Osteocyte (in vitro differentiated cells): ENCODE results near the gene ANKRD60. TPM values are rescaled to one million over a fixed set of nuclear protein-coding genes. Genes with fewer than 3 reads are reported as not detected.

ENCODE experiments used
- DNase-seq: peaks from one replicate; pipeline ENCODE4 v3.0.0; 2021; ENCODE audit warnings: mixed read lengths; ENCODE audit not compliant: unreplicated experiment; ENCODE audit errors: extremely low spot score
- H3K27ac Mint-ChIP-seq: one replicate; pipeline ENCODE4 v1.8.0; 2021; ENCODE audit warnings: mild to moderate bottlenecking, mixed read lengths; ENCODE audit not compliant: unreplicated experiment
- H3K27me3 Mint-ChIP-seq: one replicate; pipeline ENCODE4 v1.8.0; 2021; ENCODE audit warnings: mixed read lengths; ENCODE audit not compliant: unreplicated experiment
- H3K36me3 Mint-ChIP-seq: one replicate; pipeline ENCODE4 v1.8.0; 2021; ENCODE audit warnings: mixed read lengths; ENCODE audit not compliant: unreplicated experiment
- H3K4me1 Mint-ChIP-seq: one replicate; pipeline ENCODE4 v1.8.0; 2021; ENCODE audit warnings: mixed read lengths; ENCODE audit not compliant: unreplicated experiment
- H3K4me3 Mint-ChIP-seq: one replicate; pipeline ENCODE4 v1.8.0; 2021; ENCODE audit warnings: mild to moderate bottlenecking, moderate library complexity, mixed read lengths; ENCODE audit not compliant: unreplicated experiment
- H3K9me3 Mint-ChIP-seq: one replicate; pipeline ENCODE4 v1.8.0; 2021; ENCODE audit warnings: mixed read lengths; ENCODE audit not compliant: unreplicated experiment
- CTCF ChIP-seq: fragments of 200-600 bp; sonication (generic); IDR thresholded peaks from 2 replicates; pipeline ENCODE4 v1.5.0; 2021; ENCODE audit warnings: antibody characterized with exemption, mild to moderate bottlenecking, moderate library complexity
- total RNA-seq: library from RNA; stranded (reverse); gene quantifications from 2 replicates; pipeline ENCODE4 v1.2.1, GENCODE V29; 2021

The ANKRD60 gene
- total RNA-seq, 1 donor from 2014 or later: not detected

GRCh38 chr20:58198384-58198783, 30.1 kb downstream of the ANKRD60 start:
- H3K36me3 Mint-ChIP-seq: no peaks in the 10 kb centered on the region
- H3K9me3 Mint-ChIP-seq: no peaks in the 10 kb centered on the region
- H3K27ac Mint-ChIP-seq: no peak overlapping the region
- no peak for TF ChIP-seq CTCF
- H3K4me1 Mint-ChIP-seq: no peaks in the 10 kb centered on the region
- H3K27me3 Mint-ChIP-seq: peaks cover 8% of the 10 kb centered on the region
- no peak for DNase-seq
- H3K4me3 Mint-ChIP-seq: no peak overlapping the region

GRCh38 chr20:58197185-58197469, 31.3 kb downstream of the ANKRD60 start:
- H3K36me3 Mint-ChIP-seq: no peaks in the 10 kb centered on the region
- no peak overlapping the region for H3K4me3 Mint-ChIP-seq
- H3K27me3 Mint-ChIP-seq: peaks cover 15% of the 10 kb centered on the region
- no peaks in the 10 kb centered on the region for H3K9me3 Mint-ChIP-seq
- no peak for TF ChIP-seq CTCF
- no peaks in the 10 kb centered on the region for H3K4me1 Mint-ChIP-seq
- no peak overlapping the region for H3K27ac Mint-ChIP-seq
- DNase-seq: no peak

- H3K4me3 Mint-ChIP-seq: no peak overlapping the region
- TF ChIP-seq CTCF: no peak
Observed at GRCh38 chr20:58196402-58197184, 31.9 kb downstream of the ANKRD60 start.

GRCh38 chr20:58195047-58195446, 33.4 kb downstream of the ANKRD60 start:
- no peaks in the 10 kb centered on the region for H3K4me1 Mint-ChIP-seq
- peaks cover 23% of the 10 kb centered on the region for H3K27me3 Mint-ChIP-seq
- H3K4me3 Mint-ChIP-seq: no peak overlapping the region
- TF ChIP-seq CTCF: no peak
- no peaks in the 10 kb centered on the region for H3K9me3 Mint-ChIP-seq
- no peaks in the 10 kb centered on the region for H3K36me3 Mint-ChIP-seq
- no peak for DNase-seq
- no peak overlapping the region for H3K27ac Mint-ChIP-seq

More at GRCh38 chr20:58196402-58197184, 31.9 kb downstream of the ANKRD60 start:
- Mint-ChIP-seq H3K4me1 (no peaks in the 10 kb centered on the region), H3K27me3 (peaks cover 12% of the 10 kb centered on the region), H3K9me3 (no peaks in the 10 kb centered on the region), H3K36me3 (no peaks in the 10 kb centered on the region), H3K27ac (no peak overlapping the region)
- no peak for DNase-seq

- Mint-ChIP-seq H3K36me3 (no peaks in the 10 kb centered on the region), H3K4me1 (no peaks in the 10 kb centered on the region), H3K9me3 (no peaks in the 10 kb centered on the region), H3K27me3 (peaks cover 26% of the 10 kb centered on the region), H3K27ac (no peak overlapping the region), H3K4me3 (no peak overlapping the region)
- no peak for TF ChIP-seq CTCF
- no peak for DNase-seq
Observed at GRCh38 chr20:58194175-58194791, 34.2 kb downstream of the ANKRD60 start.
